Measurements from ENCODE around the gene LPO.

Gene LPO

GRCh38 chr17:58279736-58280479 lies 41.5 kb downstream of the LPO start:
- H3K4me1 ChIP-seq (ENCODE audit: low read length) = no peaks in the 10 kb centered on the region
- no peak overlapping the region for H3K4me2 ChIP-seq (ENCODE audit: low read length)
- no peaks in the 10 kb centered on the region for H3K79me2 ChIP-seq (ENCODE audit: low read length)
- no peak overlapping the region for H2AFZ ChIP-seq (ENCODE audit: low read depth, low read length)
- TF ChIP-seq CTCF (IDR thresholded peaks at IDR 0.05; ENCODE audit: low read depth, low read length) (no peak), EZH2phosphoT487 (IDR thresholded peaks at IDR 0.05; ENCODE audit: low read depth) (no peak)
- no peaks in the 10 kb centered on the region for H3K9me3 ChIP-seq (ENCODE audit: insufficient read depth, low read length)
- H3K27ac ChIP-seq (ENCODE audit: low read length) = no peak overlapping the region
- H3K9ac ChIP-seq (ENCODE audit: low read length) = no peak overlapping the region
- H3K4me3 ChIP-seq (ENCODE audit: low read length) = no peak overlapping the region
- no peaks in the 10 kb centered on the region for H4K20me1 ChIP-seq (ENCODE audit: insufficient read depth, low read length)
- peaks cover 8% of the 10 kb centered on the region; the same call in 1 of the 2 replicates for H3K27me3 ChIP-seq (ENCODE audit: low read depth, low read length)
- H3K36me3 ChIP-seq (replicated peaks; ENCODE audit: low read depth, low read length) = no peaks in the 10 kb centered on the region

GRCh38 chr17:58280480-58281217 lies 42.3 kb downstream of the LPO start, which contains the start of gene MPO:
MPO (minus strand) TSS chr17:58280935; CDS start chr17:58280758, 177 bp downstream.
- no peaks in the 10 kb centered on the region for H3K36me3 ChIP-seq (replicated peaks; ENCODE audit: low read depth, low read length)
- no peaks in the 10 kb centered on the region for H3K4me1 ChIP-seq (ENCODE audit: low read length)
- no peaks in the 10 kb centered on the region for H3K79me2 ChIP-seq (ENCODE audit: low read length)
- no peak within 1 kb of the TSS for H3K4me3 ChIP-seq (ENCODE audit: low read length)
- H3K9me3 ChIP-seq (ENCODE audit: insufficient read depth, low read length) = no peaks in the 10 kb centered on the region
- H3K9ac ChIP-seq (ENCODE audit: low read length) = no peak within 1 kb of the TSS
- TF ChIP-seq EZH2phosphoT487 (IDR thresholded peaks at IDR 0.05; ENCODE audit: low read depth) = no peak
- TF ChIP-seq CTCF (IDR thresholded peaks at IDR 0.05; ENCODE audit: low read depth, low read length) = no peak
- peaks cover 6% of the 10 kb centered on the region; the same call in 1 of the 2 replicates for H3K27me3 ChIP-seq (ENCODE audit: low read depth, low read length)
- no peak within 1 kb of the TSS for H3K27ac ChIP-seq (ENCODE audit: low read length)
- H4K20me1 ChIP-seq (ENCODE audit: insufficient read depth, low read length) = no peaks in the 10 kb centered on the region
- H2AFZ ChIP-seq (ENCODE audit: low read depth, low read length) = no peak within 1 kb of the TSS
- no peak within 1 kb of the TSS for H3K4me2 ChIP-seq (ENCODE audit: low read length)

DNA sequence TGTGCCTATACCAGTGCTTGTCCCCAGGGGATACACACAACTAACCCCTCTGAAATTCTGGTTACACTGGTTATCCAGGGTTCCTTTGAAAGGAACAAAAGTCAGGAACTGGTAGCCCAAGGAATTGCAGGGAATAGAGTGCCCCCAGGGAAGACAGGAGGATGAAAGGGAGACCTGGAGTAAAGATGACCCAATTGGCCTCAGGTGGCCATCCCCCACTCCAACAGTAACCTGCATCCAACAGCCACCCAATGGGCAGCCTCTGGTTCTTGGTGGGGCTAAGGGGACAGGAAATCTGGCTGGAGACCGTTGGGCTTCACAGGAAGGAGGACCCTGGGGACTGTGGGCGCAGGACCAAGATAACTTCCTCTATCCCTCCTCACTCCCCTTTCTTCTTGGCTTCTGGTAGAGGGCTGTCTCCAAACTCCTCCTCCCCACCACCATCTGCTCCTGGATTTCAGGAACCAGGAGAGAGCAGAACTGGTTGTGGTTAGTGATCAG lies 43.2 kb downstream of the LPO start:
- Histone ChIP-seq H3K9ac (ENCODE audit: low read length) (no peak overlapping the region), H2AFZ (ENCODE audit: low read depth, low read length) (no peak overlapping the region), H3K36me3 (replicated peaks; ENCODE audit: low read depth, low read length) (no peaks in the 10 kb centered on the region), H3K4me1 (ENCODE audit: low read length) (no peaks in the 10 kb centered on the region), H4K20me1 (ENCODE audit: insufficient read depth, low read length) (no peaks in the 10 kb centered on the region), H3K27me3 (ENCODE audit: low read depth, low read length) (no peaks in the 10 kb centered on the region; the same call in 1 of the 2 replicates), H3K4me3 (ENCODE audit: low read length) (no peak overlapping the region), H3K79me2 (ENCODE audit: low read length) (no peaks in the 10 kb centered on the region), H3K27ac (ENCODE audit: low read length) (no peak overlapping the region), H3K9me3 (ENCODE audit: insufficient read depth, low read length) (no peaks in the 10 kb centered on the region), H3K4me2 (ENCODE audit: low read length) (no peak overlapping the region)
- no peak for TF ChIP-seq EZH2phosphoT487 (IDR thresholded peaks at IDR 0.05; ENCODE audit: low read depth)
- TF ChIP-seq CTCF (IDR thresholded peaks at IDR 0.05; ENCODE audit: low read depth, low read length) = no peak

DNA sequence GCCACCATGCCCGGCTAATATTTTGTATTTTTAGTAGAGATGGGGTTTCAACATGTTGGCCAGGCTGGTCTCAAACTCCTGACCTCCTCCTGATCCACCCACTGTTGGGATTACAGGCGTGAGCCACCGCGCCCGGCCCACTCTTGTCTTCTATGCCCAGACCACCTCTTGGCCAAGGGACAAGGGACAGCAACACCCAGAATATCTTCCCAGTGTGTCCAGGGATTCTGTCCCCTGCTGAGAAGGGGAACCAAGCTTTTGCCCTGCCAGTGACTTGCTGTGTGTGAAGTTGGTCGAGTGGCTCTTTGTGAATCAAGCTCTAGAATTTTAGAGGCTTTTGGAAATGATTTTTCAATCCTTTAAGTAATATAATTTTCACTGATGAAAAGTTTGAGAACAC lies 44.1 kb downstream of the LPO start:
- Histone ChIP-seq H3K4me3 (ENCODE audit: low read length) (no peak overlapping the region), H2AFZ (ENCODE audit: low read depth, low read length) (no peak overlapping the region), H3K27ac (ENCODE audit: low read length) (no peak overlapping the region), H3K27me3 (ENCODE audit: low read depth, low read length) (no peaks in the 10 kb centered on the region; the same call in 1 of the 2 replicates), H3K4me2 (ENCODE audit: low read length) (no peak overlapping the region), H3K79me2 (ENCODE audit: low read length) (no peaks in the 10 kb centered on the region), H3K4me1 (ENCODE audit: low read length) (no peaks in the 10 kb centered on the region), H3K9ac (ENCODE audit: low read length) (no peak overlapping the region), H3K9me3 (ENCODE audit: insufficient read depth, low read length) (no peaks in the 10 kb centered on the region), H4K20me1 (ENCODE audit: insufficient read depth, low read length) (no peaks in the 10 kb centered on the region), H3K36me3 (replicated peaks; ENCODE audit: low read depth, low read length) (no peaks in the 10 kb centered on the region)
- TF ChIP-seq CTCF (IDR thresholded peaks at IDR 0.05; ENCODE audit: low read depth, low read length) (no peak), EZH2phosphoT487 (IDR thresholded peaks at IDR 0.05; ENCODE audit: low read depth) (no peak)
